Adrenal gland (tissue), 5 donors: Measurements from ENCODE around the gene C8A.
A peak's percentile ranks its signal among the peaks of the same experiment; 100 is the strongest.

Experiments
- CTCF ChIP-seq, 6 experiments: fragments of 450-650 bp in 4 of 6; fragments of 200-600 bp in 2 of 6; sonication (generic) in 1 of 6; IDR thresholded peaks; 1 replicate in 5 of 6; 2 replicates in 1 of 6; pipeline versions ENCODE4 v1.5.1 to v1.8.0; 2016 to 2021; ENCODE audit warnings: antibody characterized with exemption in 6 of 6, mild to moderate bottlenecking in 2 of 6, moderate library complexity in 1 of 6
- POLR2A ChIP-seq, 2 donors: fragments of 450-650 bp; IDR thresholded peaks; one replicate each; pipeline ENCODE4 v1.6.1; 2017; ENCODE audit warnings: antibody characterized with exemption in 2 of 2, mild to moderate bottlenecking in 2 of 2, moderate library complexity in 1 of 2
- donor health status: DM: no; HTN: no; CAD: no.

GRCh38 chr1:56831871-56832693 lies 22.5 kb upstream of the C8A start:
- TF ChIP-seq CTCF (IDR thresholded peaks at IDR 0.05) (peak; percentile 86 to 98 (median 92)), POLR2A (IDR thresholded peaks at IDR 0.05) (no peak)
